Activated CD4-positive, alpha-beta T cell treated with anti-CD3 and anti-CD28 coated beads, Interleukin-2, amount 50 U/mL, for 48 hours (primary cell): ENCODE data around the gene SMAD6.
"Not testable (repeated sequence)": the region's sequence is repeated elsewhere in the genome, so short reads cannot be mapped to it uniquely, and the experiment has no call there.

Source experiments
- DNase-seq, 2 experiments: peaks; one replicate each; pipeline ENCODE4 v3.0.0-alpha.2; 2020

Gene SMAD6

GRCh38 chr15:66743703-66744536 lies 41.9 kb downstream of the SMAD6 start:
- no peak for DNase-seq

DNA sequence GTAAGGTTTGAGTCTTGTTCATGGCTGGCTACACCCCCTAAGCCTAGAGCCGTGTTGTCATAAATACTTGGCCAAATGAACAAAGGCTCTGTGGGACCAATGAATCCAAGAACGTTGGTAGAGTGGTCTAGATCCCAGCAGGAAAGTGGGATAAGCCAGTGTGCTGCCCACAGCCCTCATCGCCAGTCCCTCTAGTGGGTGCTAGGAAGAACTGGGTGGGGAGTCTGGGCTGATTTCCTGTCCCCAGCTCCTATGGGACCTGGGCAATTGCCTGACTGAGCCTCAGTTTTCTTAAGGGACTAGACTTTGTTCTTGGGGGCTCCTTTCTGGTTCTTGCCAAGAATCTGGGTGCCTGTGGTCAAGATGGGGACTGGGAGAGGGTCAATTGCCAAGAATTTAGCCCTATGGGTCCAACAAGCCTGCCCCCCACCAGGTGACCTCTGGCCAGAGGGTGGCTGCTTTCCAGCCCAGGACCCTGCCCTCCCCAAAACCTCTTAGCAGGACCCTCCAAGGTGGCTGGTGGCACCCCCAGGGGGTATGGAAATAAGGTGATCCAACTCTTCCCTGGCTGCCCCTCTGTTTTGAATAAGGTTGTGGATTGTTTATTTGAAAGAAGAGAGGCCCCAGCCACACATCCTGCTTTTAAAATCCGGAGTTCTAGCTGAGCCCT lies 42.7 kb downstream of the SMAD6 start:
- DNase-seq = no peak

DNA sequence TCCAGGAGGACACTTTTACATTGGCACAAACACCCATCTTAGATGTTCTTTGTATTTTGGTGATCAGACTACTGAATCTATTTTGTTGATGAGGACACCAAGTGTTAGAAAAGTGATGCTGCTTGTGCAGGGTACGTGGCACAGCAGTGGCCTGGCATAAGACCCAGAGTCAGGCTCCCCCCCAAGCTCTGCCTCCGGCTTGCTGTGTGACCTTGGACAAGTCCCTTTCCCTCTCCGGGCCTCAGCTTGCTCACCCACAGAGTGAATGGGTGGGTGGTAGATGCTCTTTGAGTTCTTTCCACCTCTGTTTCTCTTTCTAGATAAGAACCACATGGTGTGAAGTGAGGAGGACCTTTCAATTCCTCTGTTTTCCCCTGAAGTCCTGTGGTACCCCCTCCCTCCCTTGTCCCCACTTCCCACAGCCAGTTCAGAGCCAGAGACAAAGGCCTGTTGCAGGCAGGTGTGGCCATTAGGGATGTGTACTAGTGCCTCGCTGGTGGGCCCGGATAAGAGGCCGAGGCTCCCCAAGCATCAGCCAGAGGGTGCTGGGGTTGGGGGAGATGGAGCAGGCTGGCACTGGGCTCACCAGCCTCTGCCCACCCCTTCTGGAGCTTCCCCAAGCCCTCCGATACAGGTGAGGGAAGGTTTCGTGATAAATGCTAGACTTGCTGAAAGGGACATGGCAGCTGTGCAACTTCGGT lies 43.6 kb downstream of the SMAD6 start:
- DNase-seq = no peak

DNA sequence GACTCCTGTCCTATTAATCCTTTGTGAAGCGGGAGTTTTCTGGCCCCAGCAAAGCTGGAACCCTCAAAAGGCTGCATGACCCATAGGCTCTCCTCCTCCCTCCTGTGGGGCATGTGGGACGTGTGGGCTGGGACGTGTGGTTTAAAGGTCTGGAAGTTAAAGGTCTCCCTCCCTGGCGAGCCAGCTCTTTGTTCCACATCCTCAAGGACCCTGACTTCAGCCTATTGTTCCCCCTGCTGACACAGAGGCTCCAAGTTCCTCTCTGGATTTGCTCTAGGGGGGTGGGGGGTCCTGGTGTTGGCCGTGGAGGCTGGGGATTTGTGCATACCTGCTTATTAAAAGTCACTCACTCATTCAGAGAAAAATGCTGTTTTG lies 44.2 kb downstream of the SMAD6 start:
- no peak for DNase-seq

DNA sequence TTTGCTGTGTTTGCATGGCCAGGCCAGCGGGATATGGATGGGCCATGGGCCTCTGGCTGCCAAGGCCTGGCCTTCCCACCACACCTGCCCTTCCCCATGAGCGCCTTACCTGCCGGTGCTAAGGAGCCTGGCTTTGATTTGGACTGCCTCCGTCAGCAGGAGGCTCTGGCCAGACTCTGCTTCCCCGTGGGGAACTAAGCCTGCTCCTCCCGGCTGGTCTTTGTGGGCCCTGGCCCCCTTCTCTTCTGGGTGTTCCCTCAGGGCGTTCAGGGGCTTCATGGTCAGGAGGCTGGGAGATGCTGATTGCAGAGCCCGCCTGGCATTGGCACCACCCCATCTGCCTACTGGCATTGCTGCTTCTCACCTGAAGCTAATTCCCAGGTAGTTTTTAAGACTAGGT lies 45.2 kb downstream of the SMAD6 start:
- DNase-seq = no peak

DNA sequence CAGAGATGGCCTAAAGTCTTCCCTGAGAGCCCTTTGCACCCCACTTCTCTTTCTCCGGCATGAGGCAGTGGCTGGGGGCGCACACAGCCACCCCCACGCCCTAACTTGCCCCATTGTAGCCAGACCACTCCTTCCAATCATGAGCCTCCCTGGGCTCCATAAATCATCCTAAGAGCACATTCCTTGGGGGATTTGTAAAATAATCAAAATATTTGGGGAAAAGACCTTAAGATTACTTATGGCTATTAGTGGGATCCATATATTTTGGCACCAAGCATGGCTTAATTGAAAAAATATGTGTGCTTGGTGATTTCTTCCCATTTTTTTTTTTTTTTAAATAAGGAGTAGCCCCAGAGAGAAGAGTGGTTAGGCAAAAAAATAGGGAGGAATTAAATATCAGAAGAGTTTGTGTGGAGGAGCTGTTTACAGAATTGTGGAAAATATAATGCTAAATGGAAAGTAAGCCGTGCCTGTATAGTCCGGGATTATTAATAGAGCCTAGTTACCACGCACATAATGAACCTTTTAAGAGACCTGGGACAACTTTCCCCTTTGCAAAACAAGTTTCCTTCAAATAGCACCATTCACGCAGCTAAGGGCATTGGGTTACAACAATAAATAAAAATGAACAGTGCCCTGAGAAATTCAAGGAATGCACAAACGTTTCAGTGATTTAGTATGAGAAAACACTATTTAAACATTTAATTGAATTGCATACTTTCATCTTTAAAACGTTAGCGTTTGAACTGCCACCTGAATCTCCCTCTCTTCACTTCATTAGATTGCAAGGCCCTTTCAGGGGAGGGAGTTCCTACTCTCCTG lies 46.1 kb downstream of the SMAD6 start:
- no peak for DNase-seq

GRCh38 chr15:66748708-66749035 lies 46.6 kb downstream of the SMAD6 start:
- DNase-seq = no peak

DNA sequence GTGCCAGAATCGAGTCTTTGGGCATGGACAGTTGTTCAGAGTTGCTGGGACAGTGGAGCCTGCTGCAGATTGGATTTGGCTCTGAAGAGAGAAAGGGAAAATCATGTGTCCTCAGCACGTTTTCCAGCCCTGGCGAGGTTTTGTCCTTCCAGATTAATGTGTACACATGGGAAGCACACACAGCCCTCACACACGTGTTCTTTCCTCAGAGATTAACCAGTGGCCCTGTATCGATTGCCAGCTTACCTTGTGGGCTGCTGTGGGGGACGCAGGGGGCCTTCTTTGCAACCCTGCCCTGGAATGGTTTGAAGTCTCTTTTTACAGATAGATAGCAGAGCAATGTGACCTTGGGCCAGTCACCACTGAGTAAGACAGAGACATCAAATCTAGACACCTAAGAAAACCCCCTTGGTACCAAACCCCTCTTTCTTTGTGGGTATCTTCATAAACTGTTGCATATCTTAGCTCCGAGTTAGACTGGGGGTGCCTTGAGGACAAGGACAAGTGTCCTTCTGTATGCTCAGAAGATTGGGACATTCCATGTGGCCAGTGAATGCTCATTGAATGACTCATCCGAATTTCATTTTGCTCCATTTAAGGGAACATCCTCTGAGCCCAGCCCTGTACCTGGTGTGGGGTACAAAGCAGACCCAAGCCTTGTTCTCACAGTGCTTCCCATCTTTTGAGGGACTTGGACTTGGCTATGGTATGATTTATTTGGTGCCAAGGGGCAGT lies 48.0 kb downstream of the SMAD6 start:
- no peak for DNase-seq

DNA sequence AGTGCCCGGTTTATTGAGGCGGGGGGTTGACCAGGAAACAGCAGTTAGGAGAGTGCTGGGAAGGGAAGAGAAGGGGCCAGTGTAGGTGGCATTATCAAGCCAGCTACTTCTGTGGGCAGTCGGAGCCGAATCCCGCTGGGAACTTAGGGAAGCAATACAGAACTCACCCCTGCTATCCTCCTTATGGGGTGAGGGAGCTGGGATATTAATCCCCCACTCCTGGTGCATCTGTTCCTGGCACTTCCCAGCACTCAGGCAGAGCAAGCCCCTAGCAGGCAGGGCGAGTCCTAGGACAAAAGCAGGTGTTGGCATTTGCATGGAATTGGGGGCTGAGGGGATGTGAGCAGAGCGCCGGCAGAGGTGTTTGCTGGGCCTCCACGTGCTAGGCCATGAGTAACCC lies 48.6 kb downstream of the SMAD6 start:
- DNase-seq = no peak

GRCh38 chr15:66751579-66751978 lies 49.5 kb downstream of the SMAD6 start:
- no peak for DNase-seq

GRCh38 chr15:66752078-66752477 lies 50.0 kb downstream of the SMAD6 start:
- no peak for DNase-seq

DNA sequence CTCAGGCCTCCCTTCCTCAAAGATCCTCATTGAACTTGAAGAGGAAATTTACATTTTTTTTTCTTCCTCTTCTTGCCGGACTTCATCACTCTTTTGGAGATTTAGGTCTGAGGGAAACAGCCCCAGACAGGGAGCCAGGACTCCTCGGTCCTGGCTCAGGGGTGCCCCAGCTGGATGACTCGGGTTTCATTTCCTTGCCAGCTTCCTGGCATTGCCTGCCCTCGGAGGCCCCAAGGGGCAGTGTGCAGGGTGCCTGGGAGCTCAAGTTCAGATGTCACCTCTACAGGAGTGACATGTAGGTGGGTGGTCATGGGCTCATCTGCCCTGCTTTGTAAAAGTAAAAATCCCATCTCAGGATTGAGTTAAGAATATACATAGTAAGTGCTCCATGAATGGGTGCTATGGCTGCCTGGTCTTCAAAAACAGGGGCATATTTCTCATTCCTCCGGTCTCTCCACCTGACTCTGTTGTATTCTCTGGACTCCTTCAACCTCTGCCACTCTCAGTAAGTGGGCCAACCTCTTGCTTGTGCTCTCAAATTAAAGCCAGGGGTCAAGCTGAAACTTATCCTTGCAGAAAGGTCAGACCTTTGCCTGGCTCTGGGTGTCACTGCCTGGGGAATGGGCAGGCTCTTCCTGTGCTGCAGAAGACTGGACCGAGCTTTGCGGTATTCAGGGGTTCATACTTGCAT lies 51.8 kb downstream of the SMAD6 start:
- DNase-seq = no peak

- DNase-seq = no peak
These were observed 52.8 kb downstream of the SMAD6 start for GRCh38 chr15:66754789-66755188.

GRCh38 chr15:66755298-66756068 lies 53.4 kb downstream of the SMAD6 start:
- DNase-seq = no peak

DNA sequence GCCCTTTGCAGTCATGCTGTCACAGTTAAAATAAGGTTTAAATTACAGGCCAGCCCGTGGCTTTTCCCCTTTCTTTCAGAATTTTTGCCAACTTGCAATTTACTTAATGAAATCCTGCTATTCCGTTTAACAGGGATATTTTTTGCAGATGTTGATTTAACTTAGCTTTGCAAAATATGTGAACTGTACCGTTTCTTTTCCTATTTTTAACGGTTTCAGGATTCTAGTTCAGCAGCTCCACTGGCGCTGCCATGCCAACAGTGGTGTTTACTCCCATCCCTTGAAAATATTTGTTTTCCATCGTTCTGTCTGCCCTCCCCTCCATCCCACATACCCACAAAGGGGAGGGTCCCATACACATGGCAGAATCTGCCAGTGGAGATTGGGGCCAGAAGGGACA lies 54.3 kb downstream of the SMAD6 start:
- no peak for DNase-seq

GRCh38 chr15:66757030-66757429 lies 55.0 kb downstream of the SMAD6 start:
- no peak for DNase-seq

DNA sequence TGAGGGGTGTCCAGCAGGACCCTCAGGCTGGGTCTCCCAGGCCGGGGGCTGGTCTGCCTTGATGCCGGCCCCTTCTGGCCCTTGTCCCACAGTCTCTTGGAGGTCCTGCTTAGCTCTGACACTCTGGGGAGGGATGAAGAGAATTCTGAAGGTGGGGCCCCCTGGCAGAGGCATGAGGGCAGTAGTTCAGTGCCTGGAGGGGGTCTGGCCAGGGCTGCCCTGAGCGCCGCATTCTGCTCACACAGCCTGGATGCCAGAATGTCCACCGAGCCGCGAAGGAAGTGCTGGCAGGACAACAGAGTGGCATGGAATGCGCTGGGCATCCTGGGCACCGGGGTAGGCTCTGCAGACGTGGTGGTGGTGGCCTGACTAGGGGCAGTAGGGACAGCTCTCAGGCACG lies 55.5 kb downstream of the SMAD6 start:
- no peak for DNase-seq

- DNase-seq = not testable (repeated sequence)
These were observed 56.2 kb downstream of the SMAD6 start for GRCh38 chr15:66758217-66758616.

DNA sequence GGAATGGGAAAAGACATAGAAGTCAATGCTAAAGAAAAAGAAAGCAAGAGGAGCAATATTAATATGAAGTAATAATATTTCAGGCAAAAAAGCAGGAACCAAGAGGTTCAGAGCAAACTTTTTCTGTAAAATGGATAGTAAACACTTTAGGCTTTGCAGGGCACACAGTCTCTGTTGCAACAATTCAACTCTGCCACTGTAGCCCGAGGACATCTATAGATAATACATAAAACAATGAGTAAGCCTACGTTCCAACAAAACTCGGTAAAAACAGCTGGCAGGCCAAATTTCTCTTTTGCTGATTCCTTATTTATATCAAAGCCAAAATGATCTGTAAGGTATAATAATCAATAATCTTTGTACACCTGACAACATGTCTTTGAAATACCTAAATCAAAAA lies 56.8 kb downstream of the SMAD6 start:
- no peak for DNase-seq

- DNase-seq = no peak
These were observed 58.3 kb downstream of the SMAD6 start for GRCh38 chr15:66760097-66760967.
